ENCODE measurements around the gene SYNJ2BP.
"Not testable (repeated sequence)": the region's sequence is repeated elsewhere in the genome, so short reads cannot be mapped to it uniquely, and the experiment has no call there.

The SYNJ2BP gene, protein sequence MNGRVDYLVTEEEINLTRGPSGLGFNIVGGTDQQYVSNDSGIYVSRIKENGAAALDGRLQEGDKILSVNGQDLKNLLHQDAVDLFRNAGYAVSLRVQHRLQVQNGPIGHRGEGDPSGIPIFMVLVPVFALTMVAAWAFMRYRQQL

DNA sequence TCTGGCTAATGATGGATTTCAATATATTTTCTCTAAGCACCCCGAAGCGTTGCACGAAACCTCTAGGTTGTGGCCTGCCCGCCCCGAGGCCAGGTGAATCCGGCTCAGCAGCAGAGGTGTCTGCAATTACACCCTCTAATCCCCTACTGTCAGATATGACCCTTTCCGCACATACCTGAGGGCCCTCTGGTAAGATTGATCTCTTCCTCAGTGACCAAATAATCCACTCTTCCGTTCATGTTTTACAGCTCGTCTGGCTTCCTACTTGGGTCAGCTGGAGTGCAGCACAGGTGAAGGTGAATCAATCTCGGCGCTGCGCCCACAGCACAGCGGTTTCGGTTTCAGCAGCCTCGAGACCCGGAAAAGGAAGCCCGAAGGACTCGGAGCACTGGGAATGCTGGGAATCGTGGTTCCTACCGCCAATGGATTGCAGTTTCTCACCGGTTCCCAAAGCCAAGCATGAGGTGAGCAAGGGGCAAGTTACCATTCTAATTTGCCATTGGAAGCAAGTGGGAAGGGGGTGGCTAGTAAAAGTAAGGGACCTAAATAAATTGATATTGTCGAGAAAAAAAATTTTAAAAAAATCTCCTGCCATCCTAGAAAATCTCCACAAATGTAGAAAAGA, at the start of gene SYNJ2BP:
TSS of gene SYNJ2BP (minus strand) at position 366 of the 625 bp plus-strand sequence. CDS start at position 239, 127 bp downstream.
- DNase-seq: peak; percentile 48

DNA sequence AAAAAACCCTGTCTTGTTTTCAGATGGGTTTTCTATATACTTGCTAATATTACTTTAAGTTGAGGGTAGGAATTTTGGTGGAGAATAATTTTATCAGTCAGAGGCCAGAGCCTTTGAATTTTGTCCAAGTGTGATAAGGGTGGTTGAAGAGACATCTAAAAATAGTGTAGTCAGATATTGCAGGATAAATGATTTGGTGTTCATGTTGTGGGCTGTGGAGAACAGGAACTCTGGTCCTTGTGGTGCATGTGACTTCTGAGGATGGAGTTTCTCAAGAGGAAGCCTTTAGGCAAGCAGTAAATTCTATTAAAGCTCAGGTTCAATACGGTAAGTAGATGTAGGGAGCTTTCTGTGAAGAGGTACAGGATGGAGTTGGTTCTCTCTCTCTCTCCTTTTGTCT, 37.8 kb upstream of the SYNJ2BP start:
- DNase-seq: no peak

DNA sequence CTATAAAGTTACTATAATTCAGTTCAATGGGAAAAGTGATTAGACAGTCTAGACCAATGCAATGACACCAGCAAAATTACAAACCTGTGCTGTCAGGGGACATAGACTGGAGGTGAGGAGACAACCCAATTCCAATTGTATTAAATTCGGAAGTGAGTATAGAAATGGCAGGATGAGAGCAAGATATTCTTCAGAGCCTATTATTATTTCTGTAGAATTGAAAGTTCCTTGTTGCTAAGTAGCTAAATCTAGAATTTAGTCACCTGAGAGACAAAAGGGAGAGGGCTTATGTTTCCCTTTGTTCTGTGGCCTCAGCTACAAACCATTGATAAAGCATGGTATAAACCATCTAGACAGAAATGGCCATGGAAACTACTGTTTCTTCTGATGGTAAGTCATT, 35.0 kb upstream of the SYNJ2BP start, which contains the start of gene ADAM21:
TSS of gene ADAM21 (plus strand) at position 301 of the 400 bp plus-strand sequence. CDS start 5,326 bp downstream, outside the sequence.
- no peak for DNase-seq

DNA sequence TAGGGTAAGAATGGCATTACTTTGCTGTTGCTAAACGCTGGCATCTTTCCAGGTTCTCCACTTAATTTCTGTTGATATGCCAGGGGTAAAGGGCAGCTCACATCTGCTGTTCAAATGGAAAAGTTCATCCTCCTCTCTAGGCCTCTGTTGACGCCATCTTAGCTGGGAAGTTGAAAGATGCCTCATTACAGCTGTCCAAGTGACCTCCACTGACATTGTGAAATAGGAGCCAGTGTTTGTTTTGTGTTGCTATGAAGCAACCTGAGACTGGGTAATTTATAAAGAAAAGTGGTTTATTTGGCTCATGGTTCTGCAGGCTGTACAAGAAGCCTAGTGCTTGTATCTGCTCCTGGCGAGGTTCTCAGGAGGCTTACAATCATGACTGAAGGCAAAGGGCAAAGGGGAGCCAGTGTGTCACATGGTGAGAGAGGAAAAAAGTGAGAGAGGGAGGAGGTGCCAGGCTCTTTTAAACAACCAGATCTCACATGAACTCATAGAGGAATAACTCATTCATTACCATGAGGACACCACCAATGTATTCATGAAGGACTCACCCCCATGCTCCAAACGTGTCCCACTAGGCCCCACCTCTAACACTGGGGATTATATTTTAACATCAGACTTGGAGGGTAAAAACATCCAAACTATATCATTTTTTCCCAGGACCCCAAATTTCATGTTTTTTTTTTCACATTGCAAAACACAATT, 31.9 kb upstream of the SYNJ2BP start:
- no peak for DNase-seq

DNA sequence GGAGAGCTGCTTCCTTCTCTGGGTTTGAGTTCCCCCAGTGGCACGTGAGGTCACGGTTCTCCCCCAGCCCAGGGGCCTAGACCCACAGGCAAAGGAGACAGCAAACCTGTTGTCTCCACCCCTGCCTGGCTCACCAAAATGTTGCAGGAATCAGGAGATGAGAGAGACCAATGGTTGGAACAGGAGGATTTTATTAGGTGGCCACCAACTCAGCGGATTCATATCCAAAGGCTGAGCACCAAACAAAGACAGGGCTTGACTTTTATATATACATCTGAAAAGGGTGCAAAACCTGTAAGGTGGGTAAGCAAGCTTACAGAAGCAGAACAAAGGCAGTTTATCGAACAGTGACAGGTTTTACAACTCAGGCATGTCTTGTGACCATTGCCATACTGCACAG, 25.9 kb upstream of the SYNJ2BP start:
- DNase-seq: no peak

DNA sequence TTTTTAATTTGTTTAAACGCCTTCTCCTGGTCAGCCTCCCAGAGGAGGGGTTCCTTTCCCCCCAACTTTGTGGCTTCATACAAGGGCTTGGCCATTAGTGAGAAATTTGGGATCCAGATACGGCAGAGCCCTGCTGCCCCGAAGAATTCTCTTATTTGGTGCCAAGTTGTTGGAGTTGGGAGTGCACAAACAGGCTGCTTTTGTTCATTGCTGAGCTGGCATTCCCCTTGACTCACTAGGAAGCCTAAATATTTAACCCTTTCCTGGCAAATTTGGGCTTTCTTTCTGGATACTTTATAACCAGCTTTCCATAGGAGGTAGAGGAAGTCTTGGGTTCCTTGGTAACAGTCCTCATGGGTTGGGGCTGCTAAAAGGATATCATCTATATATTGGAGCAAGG, 24.8 kb upstream of the SYNJ2BP start:
- DNase-seq: no peak

DNA sequence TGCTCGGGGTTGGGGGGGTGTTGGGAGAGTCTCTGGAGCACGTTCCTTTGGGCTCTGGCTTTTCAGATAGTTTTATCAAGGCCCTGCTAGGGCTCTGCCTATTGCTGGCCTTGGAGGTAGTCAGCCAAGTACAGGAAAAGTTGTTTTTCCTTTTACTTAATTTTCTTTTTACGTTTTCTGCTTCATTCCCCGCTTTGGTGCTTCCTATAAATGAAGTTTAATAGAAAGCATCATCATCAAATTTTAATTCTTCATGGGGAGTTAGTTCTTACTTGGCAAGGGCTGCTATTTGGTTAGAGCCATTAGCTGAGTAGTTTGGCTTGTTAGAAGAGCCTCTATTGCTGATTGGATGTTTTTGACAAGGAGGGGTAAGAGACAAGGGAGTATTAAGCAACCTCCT, 20.0 kb upstream of the SYNJ2BP start:
- no peak for DNase-seq

DNA sequence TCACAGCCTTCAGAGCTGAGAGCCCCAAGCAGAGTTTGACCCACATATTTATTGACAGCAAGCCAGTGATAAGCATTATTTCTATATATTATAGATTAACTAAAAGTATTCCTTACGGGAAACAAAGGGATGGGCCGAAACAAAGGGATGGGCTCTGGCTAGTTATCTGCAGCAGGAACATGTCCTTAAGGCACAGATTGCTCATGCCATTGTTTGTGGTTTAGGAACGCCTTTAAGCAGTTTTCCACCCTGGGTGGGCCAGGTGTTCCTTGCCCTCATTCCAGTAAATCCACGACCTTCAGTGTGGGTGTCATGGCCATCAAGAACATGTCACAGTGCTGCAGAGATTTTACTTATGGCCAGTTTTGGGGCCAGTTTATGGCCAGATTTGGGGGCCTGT, 9.7 kb upstream of the SYNJ2BP start:
- not testable (repeated sequence) for DNase-seq

DNA sequence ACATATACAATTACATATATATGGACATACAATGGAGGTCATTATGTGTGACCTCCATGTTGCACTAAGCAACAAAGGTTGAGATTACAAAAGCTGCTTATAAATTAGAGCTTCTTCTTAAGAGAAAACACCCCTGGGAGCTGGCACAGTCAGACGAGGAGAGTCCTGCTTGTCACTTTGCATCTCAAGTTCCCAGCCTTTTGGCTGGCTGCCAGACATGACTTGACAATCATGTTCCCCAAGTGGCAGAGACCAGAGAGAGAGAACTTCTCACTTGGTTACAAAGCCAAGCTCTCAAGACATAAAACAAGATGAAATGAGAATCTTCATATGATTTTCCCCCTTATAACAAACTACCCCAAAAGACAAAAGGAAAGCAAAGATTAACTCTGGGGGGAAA, 8.5 kb upstream of the SYNJ2BP start:
- DNase-seq: no peak

DNA sequence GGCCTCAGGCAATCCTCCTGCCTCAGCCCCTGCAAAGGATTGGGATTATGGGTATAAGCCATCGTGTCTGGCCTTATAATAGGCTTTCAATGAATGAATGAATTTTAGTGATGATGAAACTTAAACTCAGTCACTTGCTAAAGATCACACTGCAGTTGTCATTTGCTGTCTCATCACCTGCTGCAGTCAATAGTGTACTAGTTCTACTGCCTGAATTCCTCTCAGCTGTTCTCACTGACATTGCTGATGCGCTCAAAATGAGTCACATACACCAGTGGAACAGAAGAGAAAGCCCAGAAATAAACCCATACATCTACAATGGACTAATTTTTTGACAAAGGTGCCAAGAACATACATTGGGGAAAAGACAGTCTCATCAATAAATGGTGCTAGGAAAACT, 5.6 kb upstream of the SYNJ2BP start:
- DNase-seq: no peak

DNA sequence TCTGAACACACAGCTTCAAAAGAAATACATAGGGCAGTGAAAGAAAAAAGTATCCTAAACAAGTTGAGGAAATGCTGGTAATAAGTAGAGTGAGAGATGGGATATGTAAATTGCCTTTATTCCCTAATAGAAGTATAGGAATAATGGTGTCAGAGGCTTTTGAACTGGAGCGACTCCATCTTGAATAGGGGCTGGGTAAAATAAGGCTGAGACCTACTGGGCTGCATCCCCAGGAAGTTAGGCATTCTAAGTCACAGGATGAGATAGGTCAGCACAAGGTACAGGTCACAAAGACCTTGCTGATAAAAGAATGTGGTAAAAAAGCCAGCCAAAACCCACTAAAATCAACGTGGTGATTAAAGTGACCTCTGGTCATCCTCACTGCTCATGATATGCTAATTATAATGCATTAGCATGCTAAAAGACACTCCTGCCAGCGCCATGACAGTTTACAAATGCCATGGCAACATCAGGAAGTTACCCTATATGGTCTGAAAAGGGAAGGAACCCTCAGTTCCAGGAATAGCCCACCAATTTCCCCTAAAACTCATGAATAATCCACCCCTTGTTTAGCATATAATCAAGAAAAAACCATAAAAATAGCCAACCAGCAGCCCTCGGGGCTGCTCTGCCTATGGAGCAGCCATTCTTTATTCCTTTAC, 2.5 kb upstream of the SYNJ2BP start:
- DNase-seq: not testable (repeated sequence)

DNA sequence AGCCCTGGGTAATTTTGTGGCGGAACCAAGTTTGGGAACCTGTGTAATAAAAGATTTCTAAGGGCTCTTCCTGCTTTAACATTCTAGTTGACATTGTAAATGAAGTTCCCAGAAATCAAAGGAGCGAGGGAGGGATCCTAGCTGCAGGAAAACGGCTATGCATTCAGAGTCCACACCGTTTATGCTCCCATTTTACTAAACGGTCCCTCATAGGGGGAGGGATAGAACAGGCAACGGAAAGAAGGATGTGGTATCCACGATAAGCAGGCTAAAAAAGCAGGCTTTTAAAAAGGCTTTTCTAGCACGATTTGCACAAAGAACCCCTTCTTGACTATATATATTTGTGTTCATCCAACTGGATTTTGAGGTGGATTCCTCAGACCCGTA, 559 bp downstream of the SYNJ2BP start:
- DNase-seq: no peak

DNA sequence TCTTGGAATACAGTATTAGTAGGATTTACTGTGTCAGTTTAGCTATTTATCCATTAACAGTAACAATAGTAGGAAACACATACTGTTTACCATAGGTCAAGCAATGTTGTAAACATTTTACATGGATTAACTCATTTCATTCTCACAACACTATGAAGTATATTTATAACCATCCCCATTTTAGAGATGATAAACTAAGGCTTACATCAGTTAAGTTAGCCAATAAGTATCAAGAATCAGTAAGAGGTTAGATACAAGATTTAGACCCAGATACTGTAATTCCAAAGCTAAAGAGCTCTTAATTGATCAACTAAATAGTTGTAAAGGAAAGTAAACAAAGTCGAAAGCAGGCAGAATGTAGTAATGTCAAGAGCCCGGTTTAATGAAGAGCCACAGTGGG, 1.1 kb downstream of the SYNJ2BP start:
- no peak for DNase-seq

DNA sequence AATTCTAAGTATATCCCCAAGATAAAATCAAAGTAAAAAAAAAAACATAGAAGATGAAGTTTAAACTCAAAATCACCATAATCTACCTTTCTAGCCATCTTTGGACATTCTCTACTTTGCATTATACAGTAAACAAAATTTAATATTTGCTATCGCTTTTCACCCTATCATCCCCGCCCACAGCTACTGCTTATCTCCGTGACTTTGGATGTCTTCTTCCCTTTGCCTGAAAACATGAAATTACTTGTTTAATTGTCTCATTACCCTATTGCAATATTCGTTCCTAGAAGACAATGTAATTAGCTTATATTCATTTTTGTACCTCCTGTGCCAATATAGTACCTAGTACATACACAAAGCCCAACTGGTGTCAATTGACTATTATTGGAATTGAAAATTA, 9.3 kb downstream of the SYNJ2BP start:
- no peak for DNase-seq

DNA sequence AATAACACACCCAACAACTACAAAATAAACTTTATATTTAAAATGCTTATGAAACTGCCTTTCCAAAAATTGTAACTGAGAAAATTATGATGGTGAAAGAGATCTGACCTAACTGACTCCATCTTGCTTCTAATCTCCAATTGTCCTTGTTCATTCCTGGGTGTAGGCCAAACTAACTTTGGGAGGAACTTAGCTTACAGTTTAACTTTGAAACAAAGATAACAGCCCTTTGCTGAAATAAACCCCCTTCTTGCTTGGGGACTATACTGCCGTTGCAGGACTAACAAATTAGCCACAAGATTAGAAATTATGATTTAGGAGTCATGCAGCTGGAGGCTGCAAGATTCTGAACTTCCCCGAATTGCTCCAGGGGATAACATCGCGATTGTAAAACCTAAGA, 10.7 kb downstream of the SYNJ2BP start:
- DNase-seq: not testable (repeated sequence)

DNA sequence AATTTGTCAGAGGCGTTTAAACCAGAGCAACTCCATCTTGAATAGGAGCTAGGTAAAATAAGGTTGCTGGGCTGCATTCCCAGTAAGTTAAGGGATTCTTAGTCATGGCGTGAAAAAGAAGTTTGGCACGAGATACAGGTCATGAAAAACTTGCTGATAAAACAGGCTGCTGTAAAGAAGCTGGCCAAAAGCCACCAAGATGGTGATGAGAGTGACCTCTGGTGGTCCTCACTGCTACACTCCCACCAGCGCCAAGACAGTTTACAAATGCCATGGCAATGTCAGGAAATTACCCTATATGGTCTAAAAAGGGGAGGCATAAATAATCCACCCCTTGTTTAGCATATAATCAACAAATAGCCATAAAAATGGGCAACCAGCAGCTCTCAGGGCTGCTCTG, 13.6 kb downstream of the SYNJ2BP start:
- not testable (repeated sequence) for DNase-seq

DNA sequence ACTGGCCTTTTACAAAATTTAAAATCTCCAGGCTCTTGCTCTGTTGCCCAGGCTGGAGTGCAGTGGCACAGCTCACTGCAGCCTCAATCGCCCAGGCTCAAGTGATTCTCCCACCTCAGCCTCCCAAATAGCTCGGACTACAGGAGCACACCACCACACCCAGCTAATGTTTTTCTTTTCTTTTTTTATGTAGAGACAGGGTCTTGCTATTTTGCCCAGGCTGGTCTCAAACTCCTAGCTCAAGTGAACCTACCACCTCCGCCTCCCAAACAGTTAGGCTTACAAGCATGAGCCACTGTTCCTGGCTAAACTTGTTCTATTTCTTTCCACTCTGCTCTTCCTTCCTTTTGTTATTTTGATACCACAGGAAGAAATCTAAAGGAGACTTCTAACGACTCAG, 15.2 kb downstream of the SYNJ2BP start:
- no peak for DNase-seq

DNA sequence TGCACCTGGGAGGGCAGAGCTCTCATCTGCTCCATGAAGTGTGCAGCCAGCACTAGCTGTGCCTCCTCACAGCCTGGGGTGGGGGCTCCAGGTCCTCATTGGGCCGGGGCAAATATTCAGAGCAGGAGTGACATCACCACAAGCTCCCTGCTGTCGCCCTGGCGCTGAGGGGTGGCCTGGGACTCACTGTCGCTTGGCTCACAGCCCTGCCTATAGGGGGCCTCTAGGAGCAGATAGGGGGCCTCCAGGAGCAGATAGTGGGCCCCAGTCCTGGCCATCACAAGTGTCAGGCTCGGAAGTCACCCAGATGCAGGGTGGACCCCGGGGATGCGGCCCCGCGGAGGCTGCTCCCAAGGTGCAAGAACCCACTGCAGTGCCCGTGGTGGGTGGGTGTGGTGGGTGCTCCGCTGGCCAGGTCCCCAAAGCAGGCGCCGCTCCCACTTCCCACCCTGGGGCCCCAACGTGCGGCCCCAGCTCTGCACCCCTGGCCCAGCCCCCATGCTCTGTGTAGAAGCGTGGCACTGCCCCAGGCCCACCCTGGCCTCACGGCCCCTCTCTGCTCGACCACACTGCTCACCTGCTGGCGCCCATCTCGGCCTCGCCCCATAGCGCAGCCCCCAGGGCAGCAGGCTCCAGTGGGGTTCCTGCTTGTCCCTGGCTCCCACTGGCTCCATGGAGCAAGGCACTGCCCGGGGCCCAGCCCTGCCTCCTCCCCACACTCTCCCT, 18.0 kb downstream of the SYNJ2BP start:
- no peak for DNase-seq

DNA sequence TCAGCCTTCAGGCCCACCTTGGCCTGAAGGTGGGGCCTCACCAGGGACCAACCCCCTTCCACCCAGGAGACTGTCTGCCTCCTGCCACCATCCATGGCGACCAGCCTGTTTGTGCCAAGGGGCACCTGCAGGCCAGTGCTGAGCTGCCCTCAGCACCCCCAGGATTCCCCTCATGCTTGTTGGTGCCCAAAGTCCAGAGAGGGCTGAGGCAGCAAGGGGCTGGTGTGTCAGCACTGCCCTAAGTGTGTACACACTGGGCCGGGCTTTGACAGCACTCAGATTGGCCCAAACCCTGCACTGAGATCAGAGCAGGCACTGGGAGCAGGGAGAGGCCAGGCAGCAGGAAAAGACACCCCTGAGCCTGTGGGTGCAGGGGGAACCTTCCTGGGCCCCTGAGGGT, 18.6 kb downstream of the SYNJ2BP start:
- DNase-seq: no peak

DNA sequence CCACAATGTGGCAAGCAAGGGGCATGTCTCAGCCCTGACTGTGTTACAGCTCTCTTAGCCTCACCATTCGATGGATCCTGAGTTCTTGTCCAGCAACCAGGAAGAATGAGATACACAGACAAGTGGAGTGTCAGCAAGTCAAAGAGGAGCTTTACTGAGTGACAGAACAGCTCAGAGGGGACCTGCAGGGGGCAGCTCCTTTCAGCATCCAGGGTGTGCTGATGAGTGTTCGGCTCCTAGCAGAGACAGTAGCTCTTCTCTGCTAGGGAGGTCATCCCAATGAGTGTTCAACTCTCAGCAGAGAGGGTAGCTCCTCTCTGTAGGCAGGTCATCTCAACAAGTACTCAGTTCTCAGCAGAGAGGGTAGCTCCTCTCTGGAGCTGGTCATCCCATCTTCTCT, 19.1 kb downstream of the SYNJ2BP start:
- no peak for DNase-seq

DNA sequence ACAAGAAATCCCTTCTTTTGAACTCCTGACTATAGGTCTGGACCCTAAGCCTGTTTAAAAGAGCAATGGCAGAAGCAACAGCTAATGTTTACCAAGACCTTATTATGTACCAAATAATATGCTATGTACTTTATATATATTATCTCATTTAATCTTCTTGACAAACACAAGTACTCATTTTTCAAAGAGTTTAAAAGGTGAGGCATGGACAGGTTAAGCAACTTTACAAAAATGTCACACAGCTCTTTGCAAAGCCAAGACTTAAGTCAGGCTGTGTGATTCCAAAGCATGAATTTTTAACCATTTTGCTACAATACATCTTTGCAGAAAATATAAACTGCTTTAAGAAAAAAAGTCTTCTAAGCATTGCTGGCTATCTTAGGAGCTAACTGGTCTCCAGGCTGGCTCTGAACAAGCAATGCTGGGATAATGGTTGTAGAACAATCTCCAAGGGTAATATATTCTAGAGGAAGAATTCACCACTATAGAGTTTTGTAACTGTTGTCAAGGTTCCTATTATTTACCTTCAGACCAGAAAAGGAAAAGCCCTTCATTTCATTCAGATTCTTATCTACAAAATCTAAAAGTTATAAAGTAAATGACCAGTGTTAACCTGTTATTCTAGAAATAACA, 22.1 kb downstream of the SYNJ2BP start:
- DNase-seq: no peak

DNA sequence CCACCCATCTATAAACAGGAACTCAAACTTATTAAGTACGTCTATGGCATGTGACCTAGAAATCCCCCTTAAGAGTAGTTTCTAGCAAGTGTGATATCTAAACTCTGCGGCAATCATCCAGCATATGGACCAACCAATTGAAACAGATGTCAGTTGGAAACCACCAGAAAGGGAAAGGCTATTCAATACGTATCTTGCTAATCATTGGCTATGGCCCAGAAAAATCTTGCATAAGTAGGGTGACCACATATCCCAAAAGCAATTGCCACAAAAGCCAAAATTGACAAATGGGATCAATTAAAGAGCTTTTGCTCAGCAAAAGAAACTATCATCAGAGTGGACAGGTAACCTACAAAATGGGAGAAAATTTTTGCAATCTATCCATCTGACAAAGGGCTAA, 24.2 kb downstream of the SYNJ2BP start:
- no peak for DNase-seq

Data from activated T-cell treated with anti-CD3 and anti-CD28 coated beads for 4 hours (primary cell).